NAMALWA (cell line): ENCODE data around the gene CD40.
"Not testable (repeated sequence)": the region's sequence is repeated elsewhere in the genome, so short reads cannot be mapped to it uniquely, and the experiment has no call there.

Experiments
- DNase-seq: peaks from one replicate; pipeline ENCODE4 v3.0.0-alpha.2; 2015; ENCODE audit warnings: low spot score

Gene CD40

DNA sequence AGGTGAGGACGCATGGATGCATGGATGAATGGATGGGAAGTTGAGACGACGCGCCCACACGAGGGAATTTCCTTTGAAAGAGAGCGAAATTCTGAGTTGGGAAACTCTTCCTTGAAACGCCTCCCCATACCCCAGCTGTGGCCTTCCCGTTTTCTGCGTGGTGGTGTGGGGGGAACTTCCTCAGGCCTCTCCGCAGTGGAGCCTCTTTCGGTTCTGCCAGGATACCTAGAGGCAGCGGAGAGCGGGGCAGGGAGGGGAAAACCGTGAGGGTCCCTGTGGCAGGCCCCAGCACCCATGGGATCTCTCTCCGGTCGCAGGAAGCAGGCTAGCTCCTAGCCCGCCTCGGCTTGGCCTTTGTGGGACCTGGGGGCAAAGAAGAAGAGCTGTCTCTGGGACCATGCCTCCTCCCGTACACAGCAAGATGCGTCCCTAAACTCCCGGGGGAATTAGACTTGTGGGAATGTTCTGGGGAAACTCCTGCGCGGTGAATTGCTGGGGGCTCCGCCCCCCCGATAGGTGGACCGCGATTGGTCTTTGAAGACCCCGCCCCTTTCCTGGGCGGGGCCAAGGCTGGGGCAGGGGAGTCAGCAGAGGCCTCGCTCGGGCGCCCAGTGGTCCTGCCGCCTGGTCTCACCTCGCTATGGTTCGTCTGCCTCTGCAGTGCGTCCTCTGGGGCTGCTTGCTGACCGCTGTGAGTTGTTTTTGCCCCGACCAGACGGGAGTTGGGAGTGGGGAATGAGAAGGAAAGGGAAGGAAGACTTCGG lies at the start of gene CD40:
CD40 (plus strand) TSS at position 611 of the 764 bp plus-strand sequence; CDS start at position 641, 30 bp downstream.
- DNase-seq: peak; percentile 91

DNA sequence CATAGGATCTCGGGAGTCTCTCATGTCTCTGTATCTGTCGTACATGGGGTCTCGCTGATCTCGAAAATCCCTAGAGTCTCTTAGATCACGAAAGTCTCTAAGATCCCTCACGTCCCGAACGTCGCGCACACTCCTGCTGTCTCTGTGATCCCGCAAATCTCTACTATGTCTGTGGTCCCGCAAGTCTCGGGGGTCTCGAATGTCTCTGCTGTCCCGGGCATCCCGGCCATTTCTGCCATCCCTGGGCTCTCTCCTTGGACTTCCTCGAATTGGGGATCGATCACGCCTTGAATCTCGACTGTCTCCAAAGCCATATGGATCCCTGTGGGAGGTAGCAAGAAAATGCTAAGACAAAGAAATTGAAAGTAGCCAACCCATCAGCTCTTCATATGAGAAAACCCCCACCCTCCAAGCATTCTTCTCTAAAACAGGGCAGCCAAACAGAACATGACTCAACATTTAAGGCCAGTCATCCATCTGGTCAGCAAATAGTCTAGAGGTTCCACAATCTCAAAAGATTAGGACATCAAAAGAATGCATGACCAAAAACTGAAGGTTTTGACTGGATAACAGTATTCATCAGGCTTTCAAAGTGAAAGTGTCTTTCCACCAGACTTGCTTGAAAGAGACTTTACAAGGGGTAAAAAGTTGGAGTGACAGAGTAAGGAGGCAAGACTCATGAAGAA lies 47.8 kb upstream of the CD40 start:
- DNase-seq: no peak

DNA sequence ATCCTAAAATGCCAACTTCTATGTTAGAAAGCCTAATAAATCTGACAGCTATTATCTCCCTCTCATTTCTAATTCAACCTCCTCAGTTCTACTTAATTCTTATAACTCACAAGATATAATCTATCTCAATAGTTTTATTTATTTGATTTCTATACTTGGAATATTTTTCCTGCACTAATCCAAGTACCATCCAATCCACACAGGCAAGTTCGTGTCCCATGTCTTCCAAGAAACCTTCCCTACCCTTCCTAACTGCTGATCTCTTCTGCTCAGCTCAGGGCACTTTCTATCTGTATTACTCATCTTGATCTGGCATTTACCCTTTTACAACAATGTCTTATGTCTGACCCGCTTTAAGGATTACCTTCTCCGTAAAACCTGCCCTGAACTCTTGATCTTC lies 46.5 kb upstream of the CD40 start:
- no peak for DNase-seq

DNA sequence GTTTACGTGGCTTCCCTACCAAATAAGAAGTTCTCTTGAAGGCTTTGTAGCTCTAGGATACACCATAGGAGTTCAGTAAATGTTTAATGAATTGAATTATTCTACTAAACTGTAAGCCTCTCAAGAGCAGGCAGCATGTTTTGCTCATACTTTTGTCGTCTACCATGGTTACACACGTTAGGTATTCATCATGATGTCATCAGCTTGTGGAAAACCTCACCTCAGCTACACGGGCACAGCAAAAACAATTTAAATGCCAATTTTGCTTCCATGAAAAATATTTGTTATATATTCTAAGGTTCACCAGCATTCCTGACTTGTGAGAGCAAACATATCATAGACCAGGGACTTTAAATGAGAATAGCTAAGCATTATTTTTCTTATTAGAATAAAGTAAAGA lies 45.1 kb upstream of the CD40 start:
- DNase-seq: no peak

DNA sequence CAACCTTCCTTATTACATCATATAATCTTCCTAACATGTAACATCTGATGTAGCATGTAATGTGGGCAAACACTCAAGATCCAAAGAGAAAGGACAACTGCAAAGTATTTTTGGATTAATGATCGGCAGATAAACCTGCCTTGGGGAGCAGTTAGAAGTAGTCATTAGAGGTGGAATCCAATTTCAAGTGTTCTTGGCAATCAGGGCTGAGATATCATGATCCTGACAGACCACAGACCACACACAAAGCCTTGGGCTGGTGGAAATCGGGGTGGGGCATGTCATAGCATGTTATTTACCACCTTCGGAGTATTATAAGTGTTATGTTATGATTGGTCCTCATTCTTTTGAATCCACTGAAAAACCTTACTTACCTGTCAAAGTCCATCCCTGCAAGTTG lies 44.7 kb upstream of the CD40 start:
- DNase-seq: no peak

DNA sequence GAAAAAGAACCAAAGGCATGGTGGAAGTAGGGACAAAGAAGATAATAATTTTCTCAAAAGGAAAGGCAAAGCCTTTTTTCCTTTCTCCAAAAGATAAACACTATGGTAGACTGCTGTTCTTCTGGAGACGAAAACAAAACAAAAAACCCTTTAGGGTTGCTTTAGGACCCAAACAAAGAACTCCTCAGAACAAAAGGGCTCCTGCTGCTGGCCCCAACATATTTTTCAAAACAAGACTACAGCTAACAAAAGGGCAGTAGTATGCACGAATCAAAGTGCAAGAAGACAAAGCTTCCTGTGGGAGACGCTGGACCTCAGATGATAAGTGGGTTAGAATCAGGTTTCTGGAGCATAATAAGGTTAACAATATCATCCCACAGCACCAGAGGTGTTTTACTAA lies 44.1 kb upstream of the CD40 start:
- no peak for DNase-seq

DNA sequence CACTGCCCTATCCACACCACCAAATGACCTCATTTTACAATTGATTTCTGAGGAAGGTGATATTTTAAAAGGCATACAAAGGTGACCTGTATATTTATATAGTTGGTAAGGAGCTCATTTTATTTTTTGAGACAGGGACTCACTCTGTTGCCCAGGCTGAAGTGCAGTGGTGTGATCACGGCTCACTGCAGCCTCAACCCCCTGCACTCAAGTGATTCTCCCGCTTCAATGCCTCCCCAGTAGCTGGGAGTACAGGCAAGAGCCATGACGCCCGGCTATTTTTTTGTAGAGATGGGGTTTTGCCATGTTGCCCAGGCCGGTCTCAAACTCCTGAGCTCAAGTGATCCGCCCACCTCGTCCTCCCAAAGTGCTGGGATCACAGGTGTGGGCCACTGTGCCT lies 41.3 kb upstream of the CD40 start:
- no peak for DNase-seq

DNA sequence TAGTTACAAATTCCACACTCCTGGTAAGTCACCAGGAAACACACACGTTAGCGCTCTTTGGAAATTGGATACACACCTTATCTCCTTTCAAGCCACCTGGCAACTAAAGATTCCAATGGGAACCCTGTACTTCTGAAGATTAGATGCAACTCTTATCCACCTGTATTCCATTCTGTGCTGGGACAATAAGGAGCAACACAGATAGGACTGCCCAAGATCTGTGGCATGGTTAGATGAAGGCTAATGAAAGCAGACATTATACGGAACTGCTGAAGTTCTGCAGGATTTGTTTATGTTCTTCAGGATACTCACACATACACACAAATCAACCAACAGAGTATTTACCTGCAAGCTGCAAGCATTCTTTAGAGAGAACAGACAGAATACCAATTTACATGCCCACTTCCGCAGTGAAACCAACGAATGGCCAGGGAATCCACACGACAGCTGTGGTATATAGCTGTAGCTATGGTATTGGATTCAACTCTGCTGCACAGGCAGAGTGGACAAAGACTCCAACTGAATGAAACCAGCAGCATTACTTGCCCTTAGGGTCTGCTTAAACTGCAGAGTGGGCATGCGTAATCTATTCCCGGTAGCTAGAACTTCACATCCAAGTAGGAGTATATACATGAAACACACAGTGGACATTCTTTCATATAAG lies 40.3 kb upstream of the CD40 start:
- DNase-seq: no peak

DNA sequence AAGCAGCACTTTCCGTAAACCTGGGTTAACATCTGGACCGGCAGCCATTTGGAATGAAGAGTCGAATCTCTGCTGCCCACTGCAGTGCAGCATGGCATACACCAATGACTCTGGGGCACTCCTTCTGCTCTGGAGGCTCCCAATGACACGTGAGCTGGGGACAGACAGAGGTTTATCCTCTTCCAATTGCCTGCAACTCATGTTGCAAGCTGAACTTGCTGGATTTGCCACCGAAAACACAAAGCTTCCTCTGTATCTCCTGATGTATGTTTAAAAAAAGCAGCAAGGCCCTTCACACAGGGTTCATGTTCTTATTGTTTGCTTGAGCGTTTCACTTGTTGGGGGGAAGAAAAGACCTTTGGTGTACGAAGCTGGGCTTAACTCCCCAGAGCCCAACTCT lies 39.2 kb upstream of the CD40 start:
- no peak for DNase-seq

DNA sequence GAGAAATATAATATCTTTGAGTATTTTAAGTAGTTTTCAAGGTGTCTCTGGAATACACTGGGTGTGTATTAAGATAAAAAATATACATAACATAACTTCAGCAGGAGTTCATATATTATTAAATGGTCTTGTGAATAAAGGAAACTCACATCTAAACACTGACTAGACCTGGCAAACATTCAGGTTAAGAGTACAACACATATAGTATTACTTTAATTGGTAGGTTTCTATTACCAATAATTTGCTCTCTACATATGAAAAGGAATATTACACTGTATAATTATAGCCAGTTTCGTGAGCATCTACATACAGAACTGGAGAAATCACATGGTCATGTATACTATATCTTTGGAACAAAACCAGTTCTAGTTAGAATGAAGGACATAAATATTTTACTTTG lies 37.0 kb upstream of the CD40 start:
- no peak for DNase-seq

DNA sequence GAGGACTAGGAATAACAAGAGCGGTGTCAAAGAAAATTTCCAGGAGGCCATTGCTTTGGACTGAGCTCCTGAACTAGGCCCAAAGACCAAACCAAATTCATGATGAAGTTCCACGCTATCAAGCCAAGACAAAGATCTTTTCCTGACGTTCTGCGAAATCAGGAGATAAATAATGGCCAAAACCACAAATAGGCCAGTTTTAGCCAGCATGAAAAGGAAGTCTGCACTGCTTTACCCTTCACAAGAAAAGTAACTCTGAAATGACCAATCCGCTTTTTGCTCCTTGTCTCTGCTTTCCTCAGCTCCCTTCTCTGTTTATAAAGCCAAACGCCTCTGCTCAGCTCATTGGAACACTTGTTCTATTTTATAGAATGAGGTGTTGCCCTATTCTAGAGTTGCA lies 35.0 kb upstream of the CD40 start:
- DNase-seq: no peak

DNA sequence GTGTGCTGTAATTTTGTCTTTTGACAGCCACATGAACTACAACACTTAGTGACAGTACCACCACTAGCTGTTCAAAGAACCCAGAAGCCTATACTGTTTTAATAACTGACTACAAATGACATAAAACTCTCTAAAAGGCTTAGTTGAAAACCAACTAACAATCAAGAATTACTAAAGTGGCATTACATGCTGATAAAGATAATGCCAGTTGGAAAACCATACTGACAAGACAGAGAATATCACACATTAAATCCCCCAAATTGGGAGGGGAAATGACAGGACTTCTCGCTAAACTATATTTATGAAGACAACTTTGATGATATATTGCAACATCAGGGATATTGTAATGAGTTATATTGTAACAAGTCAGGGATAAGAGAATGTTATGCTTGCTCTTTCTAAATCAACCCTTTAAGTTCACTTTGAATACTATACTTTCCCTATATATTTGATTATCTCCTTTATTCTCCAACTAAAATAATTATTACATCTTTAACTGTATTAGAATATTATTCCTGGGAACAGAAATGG lies 34.5 kb upstream of the CD40 start:
- no peak for DNase-seq

DNA sequence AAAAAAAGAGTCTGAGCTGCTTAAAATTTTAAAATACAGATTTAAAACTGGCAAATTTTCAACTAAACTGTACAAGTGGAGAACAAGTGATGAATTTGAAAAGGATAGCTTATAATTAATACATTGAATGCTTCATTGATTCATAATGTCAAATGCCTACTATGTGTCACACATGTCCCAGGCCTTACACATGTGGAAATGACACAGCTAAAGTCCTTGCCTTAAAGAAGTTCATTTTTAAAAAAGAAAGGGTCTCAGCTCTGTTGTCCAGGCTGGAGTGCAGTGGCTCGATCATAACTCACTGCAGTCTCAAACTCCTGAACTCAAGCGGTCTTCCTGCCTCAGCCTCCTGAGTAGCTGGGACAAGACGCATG lies 33.3 kb upstream of the CD40 start:
- no peak for DNase-seq

DNA sequence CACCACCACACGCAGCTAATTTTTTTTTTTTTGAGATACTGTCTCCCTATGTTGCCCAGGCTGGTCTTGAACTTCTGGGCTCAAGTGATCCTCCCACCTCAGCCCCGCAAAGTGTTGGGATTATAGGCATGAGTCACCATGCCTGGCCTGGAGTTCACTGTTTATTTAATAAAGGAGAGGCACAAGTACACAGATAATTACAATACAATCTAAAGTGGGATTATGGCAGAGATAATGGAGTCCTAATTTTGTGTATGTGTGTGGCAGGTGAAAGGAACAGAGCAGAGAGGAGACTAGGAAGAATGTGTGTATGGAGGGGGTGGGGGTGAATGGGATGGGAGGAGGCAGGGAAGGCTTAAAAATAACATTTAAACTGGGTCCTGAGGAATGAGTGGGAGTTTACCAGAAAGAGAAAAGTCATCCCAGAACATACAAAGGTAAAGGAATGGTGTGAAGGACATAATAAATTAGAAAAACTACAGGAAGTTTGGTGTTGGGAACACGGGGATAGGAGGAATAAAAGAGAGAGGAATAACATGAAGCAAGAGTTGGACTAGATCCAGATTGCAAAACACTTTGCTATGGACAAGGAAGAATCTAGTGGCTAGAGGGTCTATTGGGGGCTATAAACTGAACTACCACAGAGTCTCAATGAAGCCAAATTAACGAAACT lies 32.8 kb upstream of the CD40 start:
- no peak for DNase-seq

DNA sequence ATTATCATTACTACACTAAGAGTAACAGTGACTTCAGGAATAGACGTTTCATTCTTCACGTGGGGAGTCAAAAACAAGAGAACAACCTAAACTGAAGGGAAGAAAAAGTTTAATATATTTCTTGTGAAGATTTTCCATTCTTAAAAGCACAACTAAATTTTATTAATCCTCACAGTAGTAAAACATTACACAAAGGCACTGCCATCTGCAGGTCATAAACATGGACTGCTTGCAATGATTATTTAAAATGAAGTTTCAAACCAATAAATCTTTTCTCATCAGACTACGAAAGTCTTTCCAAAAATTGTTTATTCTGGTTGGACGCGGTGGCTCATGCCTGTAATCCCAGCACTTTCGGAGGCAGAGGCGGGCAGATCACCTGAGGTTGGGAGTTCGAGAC lies 31.0 kb upstream of the CD40 start:
- DNase-seq: peak; percentile 35

DNA sequence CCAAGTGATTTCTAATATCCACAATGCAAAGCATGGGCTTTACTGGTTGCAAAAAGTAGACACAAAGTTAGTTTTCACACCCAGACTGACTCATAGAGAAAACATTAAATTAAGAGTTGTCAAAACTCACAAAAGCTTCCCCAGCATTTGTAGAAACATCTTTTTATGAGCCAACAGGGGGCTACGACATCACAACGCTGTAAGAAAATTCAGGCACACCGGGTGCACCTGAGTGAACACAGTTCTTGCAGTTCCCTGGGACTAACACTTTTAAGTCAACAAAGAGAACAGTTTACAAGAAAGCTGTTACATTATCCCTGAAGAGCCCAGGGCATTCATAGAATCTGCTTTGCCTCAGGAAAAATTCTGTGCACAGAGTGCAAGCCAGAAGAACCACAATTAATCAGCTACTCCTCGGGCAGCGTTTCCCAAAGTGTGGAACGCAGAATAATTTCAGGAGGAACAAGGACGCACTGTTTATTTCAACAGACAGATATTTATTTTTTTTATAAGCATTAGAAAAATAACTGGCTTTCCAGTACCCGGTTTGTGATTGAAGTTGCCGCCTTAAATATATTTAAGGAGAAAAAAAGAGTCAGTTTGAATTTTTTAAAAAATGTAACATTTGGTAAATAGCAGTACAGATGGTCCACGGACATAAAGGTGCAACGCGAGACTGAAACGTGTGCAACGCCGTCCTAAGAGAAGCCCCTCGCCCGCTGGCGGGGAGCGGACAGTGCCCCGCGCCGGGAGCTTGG lies 29.5 kb upstream of the CD40 start:
- peak; percentile 71 for DNase-seq

DNA sequence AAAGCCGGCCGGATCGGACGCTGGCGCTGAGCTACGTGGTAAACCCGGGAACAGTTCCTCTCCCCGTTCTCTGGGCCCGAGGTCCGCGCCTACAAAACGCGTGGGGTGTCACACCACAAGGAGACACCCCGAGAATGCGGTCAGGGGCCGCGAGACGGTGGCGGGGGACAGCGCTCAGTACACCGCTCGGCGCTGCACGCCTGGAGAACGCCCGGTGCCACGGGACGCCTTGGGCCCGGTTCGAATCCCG lies 29.0 kb upstream of the CD40 start:
- no peak for DNase-seq

DNA sequence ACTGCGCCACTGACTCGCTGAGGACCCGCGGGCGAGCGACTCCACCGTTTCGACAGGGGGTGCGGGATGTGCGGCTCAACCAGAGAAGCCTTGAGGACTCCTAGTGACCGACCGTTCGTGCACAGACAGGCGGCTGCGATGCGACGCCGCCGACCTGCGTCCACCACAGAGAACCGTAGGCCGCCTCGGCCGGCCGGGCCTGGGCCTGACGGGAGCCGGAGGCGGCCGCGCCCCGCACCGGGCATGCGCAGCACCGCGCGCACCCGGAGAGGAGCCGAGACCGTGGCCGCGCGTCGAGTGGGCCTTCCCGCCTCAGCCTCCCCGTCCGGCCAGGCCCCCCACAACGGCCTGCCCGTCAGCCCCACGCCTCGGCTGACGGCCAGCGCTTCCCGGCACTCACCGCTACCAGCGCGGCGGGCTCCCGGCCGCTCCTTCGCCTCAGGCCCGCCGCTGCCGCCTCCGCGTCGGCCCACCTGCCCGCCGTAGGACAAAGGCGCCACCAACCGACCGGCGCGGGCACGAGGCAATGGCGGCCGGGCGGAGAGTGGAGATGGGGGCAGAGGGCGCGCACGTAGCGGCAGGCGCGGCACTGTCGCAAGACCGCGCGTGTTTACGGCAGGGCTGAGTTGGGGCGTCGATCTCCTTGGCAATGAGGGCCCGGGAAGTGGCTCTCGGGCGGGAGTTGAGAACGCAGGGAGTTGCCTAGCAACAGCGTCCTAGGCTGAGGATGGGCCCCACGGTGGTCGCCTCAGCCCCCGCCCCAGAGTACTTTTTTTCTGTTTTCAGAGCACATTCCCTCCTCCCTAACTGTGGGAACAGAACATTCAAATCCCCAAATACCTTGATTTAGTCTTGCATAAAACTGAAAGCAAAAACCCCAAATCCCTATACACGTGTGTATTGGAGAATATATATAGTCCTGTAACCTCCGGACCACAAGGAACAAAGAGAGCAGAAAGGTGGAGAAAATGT lies 28.4 kb upstream of the CD40 start, which contains the start of gene NCOA5:
NCOA5 (minus strand) TSS at position 546 of the 972 bp plus-strand sequence. CDS start 10,538 bp downstream, outside the sequence.
- peak; percentile 96 for DNase-seq

DNA sequence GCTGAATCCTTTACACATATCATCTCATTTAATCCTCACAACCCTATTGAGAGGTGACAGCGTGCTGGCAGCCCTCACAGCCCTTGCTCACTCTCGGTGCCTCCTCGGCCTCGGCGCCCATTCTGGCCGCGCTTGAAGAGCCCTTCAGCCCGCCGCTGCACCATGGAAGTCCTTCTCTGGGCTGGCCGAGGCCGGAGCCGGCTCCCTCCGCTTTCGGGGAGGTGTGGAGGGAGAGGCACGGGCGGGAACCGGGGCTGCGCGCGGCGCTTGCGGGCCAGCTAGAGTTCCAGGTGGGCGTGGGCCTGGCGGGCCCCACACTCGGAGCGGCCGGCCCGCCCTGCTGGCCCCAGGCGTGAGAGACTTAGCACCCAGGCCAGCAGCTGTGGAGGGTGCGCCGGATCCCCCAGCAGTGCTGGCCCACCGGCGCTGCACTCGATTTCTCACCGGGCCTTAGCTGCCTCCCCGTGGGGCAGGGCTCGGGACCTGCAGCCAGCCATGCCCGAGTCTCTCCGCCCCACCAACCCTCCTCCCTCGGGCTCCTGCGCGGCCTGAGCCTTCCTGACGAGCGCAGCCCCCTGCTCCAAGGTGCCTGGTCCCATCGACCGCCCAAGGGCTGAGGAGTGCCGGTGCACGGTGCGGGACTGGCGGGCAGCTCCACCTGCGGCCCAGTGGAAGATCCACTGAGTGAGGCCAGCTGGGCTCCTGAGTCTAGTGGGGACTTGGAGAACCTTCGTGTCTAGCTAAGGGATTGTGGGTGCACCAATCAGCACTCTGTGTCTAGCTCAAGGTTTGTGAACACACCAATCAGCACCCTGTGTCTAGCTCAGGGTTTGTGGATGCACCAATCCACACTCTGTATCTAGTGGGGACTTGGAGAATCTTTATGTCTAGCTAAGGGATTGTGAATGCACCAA lies 26.2 kb upstream of the CD40 start:
- not testable (repeated sequence) for DNase-seq

DNA sequence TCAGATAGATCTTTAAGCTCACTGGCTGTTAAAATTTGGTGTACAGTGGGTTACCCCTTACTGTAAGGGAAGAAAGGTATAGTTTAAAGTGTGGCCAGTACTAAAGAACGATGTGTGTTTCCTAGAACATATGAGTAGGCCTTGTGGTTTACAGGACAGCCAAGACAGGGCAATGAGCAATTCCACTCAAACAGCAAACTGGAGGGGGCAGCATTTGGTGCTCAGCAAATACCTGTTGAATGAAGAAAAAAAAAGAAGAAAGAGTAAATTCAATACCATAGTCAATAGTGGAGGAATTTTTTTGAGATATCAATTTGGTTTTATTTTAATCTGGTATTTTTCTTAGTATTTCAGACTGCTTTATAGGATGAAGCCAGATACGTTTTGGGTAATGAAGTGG lies 24.6 kb upstream of the CD40 start:
- DNase-seq: no peak
